Measurements from ENCODE around the gene IMPA2. TPM values are rescaled to one million over a fixed set of nuclear protein-coding genes. Genes with fewer than 3 reads are reported as not detected.

The IMPA2 gene
- total RNA-seq, 1 donor from 2014 or later: 10.9 TPM

DNA sequence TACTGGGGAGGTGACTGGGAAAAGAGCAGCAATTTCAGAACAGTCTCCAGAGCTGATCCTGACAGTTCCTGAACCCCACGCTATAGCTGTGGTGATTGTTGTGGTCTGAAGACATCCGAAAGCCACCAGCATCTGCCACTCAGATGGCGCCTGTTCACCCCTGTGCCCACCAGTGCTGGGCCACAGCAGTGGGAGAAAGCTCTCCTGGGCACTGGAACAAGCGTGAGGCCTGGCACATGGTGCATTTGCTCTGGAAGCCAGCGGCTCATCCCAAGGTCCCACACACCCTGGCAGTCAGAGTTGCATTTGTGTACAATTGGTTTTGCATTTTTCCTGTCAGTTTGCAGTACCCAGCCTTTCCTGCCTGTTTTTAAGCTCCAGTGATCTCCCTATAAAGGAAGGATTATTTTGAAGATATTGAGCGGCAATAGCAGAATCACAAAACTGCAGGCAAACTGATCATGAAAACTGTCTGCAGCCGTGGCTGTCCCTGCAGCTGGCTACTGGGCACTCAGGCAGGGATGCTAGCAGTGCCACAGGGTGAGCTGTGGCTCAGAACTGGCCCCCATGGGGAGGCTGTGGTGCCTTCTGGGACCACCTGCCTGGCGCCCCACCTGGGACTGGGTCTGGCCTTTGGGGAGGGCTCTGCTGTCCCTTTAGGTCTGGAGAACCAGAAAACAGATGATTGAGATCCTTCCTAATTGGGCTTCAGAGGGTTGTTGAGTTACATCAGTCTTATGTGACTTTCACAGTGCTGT, 30.1 kb downstream of the IMPA2 start:
- Mint-ChIP-seq H3K4me1 (ENCODE audit: low read depth) (peaks cover 23% of the 10 kb centered on the region), H3K36me3 (ENCODE audit: low read depth) (no peaks in the 10 kb centered on the region), H3K27me3 (ENCODE audit: low read depth) (no peaks in the 10 kb centered on the region), H3K27ac (ENCODE audit: unreplicated experiment) (peak overlapping the region; percentile 45), H3K4me3 (ENCODE audit: unreplicated experiment) (no peak overlapping the region), H3K9me3 (ENCODE audit: low read depth) (no peaks in the 10 kb centered on the region)
- TF ChIP-seq, protein P1, sequence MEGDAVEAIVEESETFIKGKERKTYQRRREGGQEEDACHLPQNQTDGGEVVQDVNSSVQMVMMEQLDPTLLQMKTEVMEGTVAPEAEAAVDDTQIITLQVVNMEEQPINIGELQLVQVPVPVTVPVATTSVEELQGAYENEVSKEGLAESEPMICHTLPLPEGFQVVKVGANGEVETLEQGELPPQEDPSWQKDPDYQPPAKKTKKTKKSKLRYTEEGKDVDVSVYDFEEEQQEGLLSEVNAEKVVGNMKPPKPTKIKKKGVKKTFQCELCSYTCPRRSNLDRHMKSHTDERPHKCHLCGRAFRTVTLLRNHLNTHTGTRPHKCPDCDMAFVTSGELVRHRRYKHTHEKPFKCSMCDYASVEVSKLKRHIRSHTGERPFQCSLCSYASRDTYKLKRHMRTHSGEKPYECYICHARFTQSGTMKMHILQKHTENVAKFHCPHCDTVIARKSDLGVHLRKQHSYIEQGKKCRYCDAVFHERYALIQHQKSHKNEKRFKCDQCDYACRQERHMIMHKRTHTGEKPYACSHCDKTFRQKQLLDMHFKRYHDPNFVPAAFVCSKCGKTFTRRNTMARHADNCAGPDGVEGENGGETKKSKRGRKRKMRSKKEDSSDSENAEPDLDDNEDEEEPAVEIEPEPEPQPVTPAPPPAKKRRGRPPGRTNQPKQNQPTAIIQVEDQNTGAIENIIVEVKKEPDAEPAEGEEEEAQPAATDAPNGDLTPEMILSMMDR (IDR thresholded peaks at IDR 0.05): no peak
- peak; percentile 43 for DNase-seq (ENCODE audit: low spot score)

DNA sequence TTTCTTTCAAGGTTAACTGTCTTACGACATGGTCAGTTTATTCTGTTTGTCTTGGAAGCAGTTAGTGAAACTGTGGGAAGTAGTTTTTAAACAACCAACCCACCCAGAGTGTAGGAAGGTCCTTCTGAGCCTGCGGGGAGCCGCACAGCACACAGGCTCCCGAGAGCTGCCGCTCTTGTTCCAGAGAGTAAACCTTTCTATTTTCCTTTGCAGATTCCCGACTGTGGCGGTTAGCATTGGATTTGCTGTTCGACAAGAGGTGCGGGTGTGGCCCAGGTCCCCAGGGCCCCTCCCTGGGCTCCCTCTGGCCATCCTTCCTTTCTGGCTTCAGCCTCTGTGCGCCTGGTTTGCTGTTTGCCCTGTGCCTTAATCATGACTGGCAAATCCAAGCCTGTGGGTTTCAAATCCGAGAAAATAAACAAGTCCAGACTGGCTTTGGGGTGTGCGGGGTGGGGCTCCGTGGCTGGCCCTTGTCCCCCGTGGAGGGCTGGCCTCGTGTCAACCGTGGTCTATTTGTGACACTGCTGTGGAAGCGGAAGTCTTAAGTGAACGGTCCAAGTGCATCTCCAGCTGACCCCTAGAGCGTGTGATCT, 30.7 kb downstream of the IMPA2 start:
- TF ChIP-seq, protein P1 (IDR thresholded peaks at IDR 0.05): no peak
- H3K4me1 Mint-ChIP-seq (ENCODE audit: low read depth): peaks cover 23% of the 10 kb centered on the region
- peak; percentile 42 for DNase-seq (ENCODE audit: low spot score)
- H3K4me3 Mint-ChIP-seq (ENCODE audit: unreplicated experiment): no peak overlapping the region
- peak overlapping the region; percentile 45 for H3K27ac Mint-ChIP-seq (ENCODE audit: unreplicated experiment)
- no peaks in the 10 kb centered on the region for H3K9me3 Mint-ChIP-seq (ENCODE audit: low read depth)
- no peaks in the 10 kb centered on the region for H3K27me3 Mint-ChIP-seq (ENCODE audit: low read depth)
- peaks cover 3% of the 10 kb centered on the region for H3K36me3 Mint-ChIP-seq (ENCODE audit: low read depth)

DNA sequence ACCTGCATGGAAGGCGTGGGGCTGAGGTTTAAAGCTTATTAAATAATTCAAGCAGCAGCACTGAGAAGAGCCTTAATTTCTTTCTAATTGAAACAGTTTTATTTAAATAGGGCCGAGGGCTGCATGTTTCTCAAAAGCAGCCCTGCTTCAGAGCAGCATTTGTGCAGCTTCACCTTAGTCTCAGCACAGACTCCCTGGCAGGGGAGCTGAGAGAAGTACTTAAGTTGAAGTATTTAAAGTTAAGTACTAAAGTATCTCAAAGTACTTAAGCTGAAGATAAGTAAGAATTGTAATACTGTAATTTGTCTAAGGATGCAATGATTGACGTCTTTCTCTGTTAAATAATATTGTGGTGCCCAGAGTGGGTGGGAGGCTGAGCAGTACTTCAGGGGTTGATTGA, 31.4 kb downstream of the IMPA2 start:
- TF ChIP-seq, protein P1 (IDR thresholded peaks at IDR 0.05): no peak
- Mint-ChIP-seq H3K9me3 (ENCODE audit: low read depth) (no peaks in the 10 kb centered on the region), H3K27ac (ENCODE audit: unreplicated experiment) (no peak overlapping the region)

DNA sequence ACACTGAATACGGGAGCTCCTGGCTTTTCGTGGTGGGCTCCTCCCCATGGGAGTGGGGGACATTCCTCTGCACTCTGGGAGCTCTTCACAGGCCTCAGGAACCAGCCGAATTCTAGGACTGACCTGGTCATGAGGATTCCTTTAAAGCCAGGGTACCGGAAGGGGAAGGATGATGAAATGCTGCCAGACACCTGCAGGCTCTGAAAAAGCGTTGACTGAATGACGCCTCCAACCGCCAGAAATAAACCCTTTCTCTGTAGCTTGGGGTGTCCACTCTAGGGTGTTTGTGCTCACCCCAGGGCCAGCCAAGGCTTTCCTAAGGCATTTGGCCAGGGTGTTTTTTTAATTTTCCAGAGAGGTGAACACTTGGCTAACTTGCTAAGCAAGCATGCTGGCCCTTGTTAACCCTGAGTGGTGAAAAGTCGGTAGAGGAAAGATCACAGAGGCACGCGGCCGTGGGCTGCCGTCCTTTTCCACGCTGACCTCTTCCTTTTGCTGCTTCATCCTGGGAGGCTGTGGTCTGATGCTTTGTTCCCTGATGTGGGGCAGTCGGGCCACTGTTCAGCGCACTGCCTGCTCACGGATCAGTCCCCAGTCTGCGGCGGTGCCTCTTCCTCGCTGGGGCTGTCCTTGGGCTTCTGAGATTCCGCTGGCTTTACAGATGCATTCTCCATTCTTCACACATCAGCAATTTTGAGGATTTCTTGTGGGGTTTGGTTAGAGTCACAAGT, 32.0 kb downstream of the IMPA2 start:
- no peak overlapping the region for H3K4me3 Mint-ChIP-seq (ENCODE audit: unreplicated experiment)
- no peaks in the 10 kb centered on the region for H3K27me3 Mint-ChIP-seq (ENCODE audit: low read depth)
- H3K9me3 Mint-ChIP-seq (ENCODE audit: low read depth): no peaks in the 10 kb centered on the region
- H3K27ac Mint-ChIP-seq (ENCODE audit: unreplicated experiment): no peak overlapping the region
- TF ChIP-seq, protein P1 (IDR thresholded peaks at IDR 0.05): no peak
- peak; percentile 35 for DNase-seq (ENCODE audit: low spot score)
- peaks cover 8% of the 10 kb centered on the region for H3K36me3 Mint-ChIP-seq (ENCODE audit: low read depth)
- H3K4me1 Mint-ChIP-seq (ENCODE audit: low read depth): peaks cover 23% of the 10 kb centered on the region

More for the DNA sequence above, 31.4 kb downstream of the IMPA2 start:
- no peak for DNase-seq (ENCODE audit: low spot score)
- no peaks in the 10 kb centered on the region for H3K27me3 Mint-ChIP-seq (ENCODE audit: low read depth)
- peaks cover 5% of the 10 kb centered on the region for H3K36me3 Mint-ChIP-seq (ENCODE audit: low read depth)
- H3K4me1 Mint-ChIP-seq (ENCODE audit: low read depth): peaks cover 23% of the 10 kb centered on the region
- H3K4me3 Mint-ChIP-seq (ENCODE audit: unreplicated experiment): no peak overlapping the region

DNA sequence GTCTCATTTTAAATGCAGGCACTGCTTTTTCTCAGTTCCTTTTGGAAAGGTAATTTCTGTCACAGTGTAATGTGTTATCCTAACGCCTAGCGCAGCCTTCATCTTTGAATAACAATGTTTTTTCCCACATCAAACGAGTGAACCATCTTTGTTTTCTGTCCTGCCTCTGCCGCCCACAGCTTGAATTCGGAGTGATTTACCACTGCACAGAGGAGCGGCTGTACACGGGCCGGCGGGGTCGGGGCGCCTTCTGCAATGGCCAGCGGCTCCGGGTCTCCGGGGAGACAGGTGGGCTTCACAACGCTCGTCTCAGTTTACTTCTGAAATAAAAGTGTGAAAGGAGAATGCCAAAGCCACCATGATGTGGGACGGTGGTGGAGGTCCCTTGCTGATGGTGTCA, 32.8 kb downstream of the IMPA2 start:
- Mint-ChIP-seq H3K9me3 (ENCODE audit: low read depth) (no peaks in the 10 kb centered on the region), H3K27ac (ENCODE audit: unreplicated experiment) (no peak overlapping the region), H3K4me1 (ENCODE audit: low read depth) (peaks cover 23% of the 10 kb centered on the region), H3K36me3 (ENCODE audit: low read depth) (peaks cover 8% of the 10 kb centered on the region), H3K27me3 (ENCODE audit: low read depth) (no peaks in the 10 kb centered on the region), H3K4me3 (ENCODE audit: unreplicated experiment) (no peak overlapping the region)
- DNase-seq (ENCODE audit: low spot score): peak; percentile 64
- TF ChIP-seq, protein P1 (IDR thresholded peaks at IDR 0.05): no peak

Data from chondrocyte (in vitro differentiated cells).